ENCODE data around the gene NUP107. TPM values are rescaled to one million over a fixed set of nuclear protein-coding genes. Genes with fewer than 3 reads are reported as not detected.

NUP107 gene
- total RNA-seq, 2 experiments from 2014 or later, result 106 to 126 TPM

DNA sequence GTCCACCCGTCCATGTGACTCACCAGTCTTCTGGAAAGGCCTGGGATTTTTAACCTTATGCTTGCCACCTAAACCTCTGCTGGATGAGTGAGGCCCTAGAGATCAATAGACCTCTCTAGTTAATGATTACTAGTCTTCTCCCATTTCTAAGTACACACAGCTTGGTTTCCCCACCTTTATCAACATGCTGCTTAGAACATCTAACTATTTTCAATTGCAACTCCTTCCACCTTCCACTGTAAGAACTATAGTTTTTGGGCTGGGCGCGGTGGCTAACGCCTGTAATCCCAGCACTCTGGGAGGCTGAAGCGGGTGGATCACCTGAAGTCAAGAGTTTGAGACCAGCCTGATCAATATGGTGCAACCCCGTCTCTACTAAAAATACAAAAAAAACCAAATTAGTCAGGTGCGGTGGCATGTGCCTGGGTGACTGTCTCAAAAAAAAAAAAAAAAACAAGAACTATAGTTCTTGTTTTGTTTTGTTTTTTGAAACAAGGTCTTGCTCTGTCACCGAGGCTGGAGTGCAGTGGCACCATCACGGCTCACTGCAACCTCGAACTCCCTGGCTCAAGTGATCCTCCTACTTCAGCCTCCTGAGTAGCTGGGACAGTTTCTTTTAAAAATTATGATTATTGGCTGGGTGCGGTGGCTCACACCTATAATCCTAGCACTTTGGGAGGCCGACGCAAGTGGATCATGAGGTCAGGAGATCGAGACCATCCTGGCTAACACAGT, 102.5 kb downstream of the NUP107 start:
- H3K4me2 ChIP-seq (ENCODE audit: low read length), result no peak overlapping the region
- intact Hi-C loops (cut with micrococcal nuclease; ENCODE audit: unreplicated experiment), result no loop called here
- H3K79me2 ChIP-seq (ENCODE audit: insufficient read depth, low read depth, low read length), result no peaks in the 10 kb centered on the region
- no TSS peak for BruUV-seq (replicated peaks)
- H3K36me3 ChIP-seq (ENCODE audit: insufficient read depth, low read length), result no peaks in the 10 kb centered on the region
- H3K27ac ChIP-seq (ENCODE audit: low read depth, low read length, poor library complexity, severe bottlenecking), result peak overlapping the region; percentile 77
- no peaks in the 10 kb centered on the region for H3K9me3 ChIP-seq (ENCODE audit: low read length)
- ChIA-PET CTCF (ENCODE audit: unreplicated experiment) (no interaction called here), POLR2A (interaction anchor here (0.6 to 5.2 kb wide), 7 partner anchors 10 to 131 kb away, joined by 3 to 31 read pairs (median 10); partner anchors contain the start of gene MDM2)
- H3K4me1 ChIP-seq (ENCODE audit: insufficient read depth, low read length, poor library complexity, severe bottlenecking), result peaks cover 93% of the 10 kb centered on the region
- no peak for DNase-seq (ENCODE audit: low spot score)
- H3K4me3 ChIP-seq (ENCODE audit: low read depth, low read length, poor library complexity, severe bottlenecking), result no peak overlapping the region
- no peaks in the 10 kb centered on the region for H3K9me2 ChIP-seq (ENCODE audit: insufficient read depth, low read length)
- H2AFZ ChIP-seq (ENCODE audit: low read length), result no peak overlapping the region; the same call in 1 of the 2 replicates
- H4K20me1 ChIP-seq (ENCODE audit: insufficient read depth, low read length), result no peaks in the 10 kb centered on the region
- TF ChIP-seq CTCF (conservative IDR thresholded peaks at IDR 0.05; ENCODE audit: low read length) (no peak), EZH2phosphoT487 (IDR thresholded peaks at IDR 0.05; ENCODE audit: borderline replicate concordance, low read depth, low read length) (no peak)

- peak overlapping the region; percentile 51 for H3K4me2 ChIP-seq (ENCODE audit: low read length)
- no peaks in the 10 kb centered on the region for H3K9me2 ChIP-seq (ENCODE audit: insufficient read depth, low read length)
- no peaks in the 10 kb centered on the region for H3K36me3 ChIP-seq (ENCODE audit: insufficient read depth, low read length)
- no peaks in the 10 kb centered on the region for H3K79me2 ChIP-seq (ENCODE audit: insufficient read depth, low read depth, low read length)
- no peak for DNase-seq (ENCODE audit: low spot score)
- intact Hi-C loops (cut with micrococcal nuclease; ENCODE audit: unreplicated experiment), result no loop called here
- H3K27ac ChIP-seq (ENCODE audit: low read depth, low read length, poor library complexity, severe bottlenecking), result peak overlapping the region; percentile 48
- H3K4me1 ChIP-seq (ENCODE audit: insufficient read depth, low read length, poor library complexity, severe bottlenecking), result peaks cover 89% of the 10 kb centered on the region
- ChIA-PET CTCF (ENCODE audit: unreplicated experiment) (no interaction called here), POLR2A (interaction anchor here (0.6 to 5.2 kb wide), 5 partner anchors 14 to 43 kb away, joined by 3 to 31 read pairs (median 4); partner anchors contain the start of gene MDM2)
- H4K20me1 ChIP-seq (ENCODE audit: insufficient read depth, low read length), result no peaks in the 10 kb centered on the region
- no peak overlapping the region for H3K4me3 ChIP-seq (ENCODE audit: low read depth, low read length, poor library complexity, severe bottlenecking)
- no peak overlapping the region; the same call in 1 of the 2 replicates for H2AFZ ChIP-seq (ENCODE audit: low read length)
- TF ChIP-seq CTCF (conservative IDR thresholded peaks at IDR 0.05; ENCODE audit: low read length) (no peak), EZH2phosphoT487 (IDR thresholded peaks at IDR 0.05; ENCODE audit: borderline replicate concordance, low read depth, low read length) (no peak)
- no peaks in the 10 kb centered on the region for H3K9me3 ChIP-seq (ENCODE audit: low read length)
- no TSS peak for BruUV-seq (replicated peaks)
Observed at GRCh38 chr12:68790081-68790951, 103.5 kb downstream of the NUP107 start.

All from OCI-LY7 (cell line).